ENCODE data around the gene SEC14L1. TPM values are rescaled to one million over a fixed set of nuclear protein-coding genes. Genes with fewer than 3 reads are reported as not detected.

Gene SEC14L1
- total and polyA plus RNA-seq, 4 donors = 17.2 to 99.8 (median 49.2) TPM

- 79 to 81% methylated on average over 8 of the region's 8 CpGs for WGBS, 2 donors
- intact Hi-C loops (cut with DNase I) = loop anchor here in 1 of 2 donors (5.0 kb wide), 1 partner anchor 105 kb away; no protein-coding TSS in a partner anchor
- no peak overlapping the region for H3K27ac ChIP-seq (ENCODE audit: low read depth in 1 of 2, low read length in 2 of 2)
- no peaks in the 10 kb centered on the region for H3K9me3 ChIP-seq (ENCODE audit: control insufficient read depth, low read length)
- no peaks in the 10 kb centered on the region for H3K27me3 ChIP-seq (ENCODE audit: control insufficient read depth in 1 of 2, insufficient read depth in 2 of 2, low read length in 1 of 2)
- no peaks in the 10 kb centered on the region for H3K36me3 ChIP-seq (ENCODE audit: control insufficient read depth in 1 of 2, insufficient read depth in 2 of 2, low read length in 1 of 2)
- no peak overlapping the region for H3K4me3 ChIP-seq (ENCODE audit: low read length in 2 of 2)
- DNase-seq (no peak), ATAC-seq (ENCODE audit: low FRiP score) (no peak)
- H3K4me1 ChIP-seq (ENCODE audit: control insufficient read depth in 1 of 2, insufficient read depth in 2 of 2, low read length in 2 of 2) = no peaks in the 10 kb centered on the region
Measured at GRCh38 chr17:77142689-77143088, 1.9 kb downstream of the SEC14L1 start.

GRCh38 chr17:77143306-77143705, 2.5 kb downstream of the SEC14L1 start:
- ATAC-seq (ENCODE audit: low FRiP score) (no peak), DNase-seq (no peak)
- Histone ChIP-seq H3K9me3 (ENCODE audit: control insufficient read depth, low read length) (no peaks in the 10 kb centered on the region), H3K36me3 (ENCODE audit: control insufficient read depth in 1 of 2, insufficient read depth in 2 of 2, low read length in 1 of 2) (peaks cover 0 to 1% of the 10 kb centered on the region in 2 donors), H3K27ac (ENCODE audit: low read depth in 1 of 2, low read length in 2 of 2) (no peak overlapping the region), H3K4me1 (ENCODE audit: control insufficient read depth in 1 of 2, insufficient read depth in 2 of 2, low read length in 2 of 2) (no peaks in the 10 kb centered on the region), H3K27me3 (ENCODE audit: control insufficient read depth in 1 of 2, insufficient read depth in 2 of 2, low read length in 1 of 2) (no peaks in the 10 kb centered on the region), H3K4me3 (ENCODE audit: low read length in 2 of 2) (no peak overlapping the region)
- WGBS, 2 donors = 50 to 67% methylated on average over 1 of the region's 1 CpG
- intact Hi-C loops (cut with DNase I) = loop anchor here in 1 of 2 donors (5.0 kb wide), 1 partner anchor 104 kb away; no protein-coding TSS in a partner anchor

DNA sequence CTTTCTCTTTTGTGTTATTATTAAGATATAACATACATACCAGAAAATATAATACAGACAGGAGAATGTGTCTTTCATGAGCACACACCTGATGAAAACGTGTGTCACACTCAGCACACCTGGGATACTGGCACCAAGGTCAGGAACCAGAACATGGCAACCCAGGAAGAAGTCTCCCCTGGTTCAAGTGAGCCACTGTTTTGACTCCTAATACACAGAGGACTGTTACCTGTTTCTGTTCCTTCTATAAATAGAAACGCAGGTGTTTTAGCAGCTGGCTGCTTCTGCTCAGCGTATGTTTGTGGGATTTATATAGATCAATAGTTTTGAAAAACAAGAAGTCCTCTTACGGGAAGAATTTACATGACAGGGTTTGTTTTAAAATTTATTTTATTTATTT, 3.5 kb downstream of the SEC14L1 start:
- intact Hi-C loops (cut with DNase I) = loop anchor here in 1 of 2 donors (5.0 kb wide), 1 partner anchor 103 kb away; no protein-coding TSS in a partner anchor
- Histone ChIP-seq H3K4me3 (ENCODE audit: low read length in 2 of 2) (no peak overlapping the region), H3K9me3 (ENCODE audit: control insufficient read depth, low read length) (no peaks in the 10 kb centered on the region), H3K4me1 (ENCODE audit: control insufficient read depth in 1 of 2, insufficient read depth in 2 of 2, low read length in 2 of 2) (no peaks in the 10 kb centered on the region), H3K27ac (ENCODE audit: low read depth in 1 of 2, low read length in 2 of 2) (no peak overlapping the region), H3K36me3 (ENCODE audit: control insufficient read depth in 1 of 2, insufficient read depth in 2 of 2, low read length in 1 of 2) (peaks cover 0 to 4% of the 10 kb centered on the region in 2 donors), H3K27me3 (ENCODE audit: control insufficient read depth in 1 of 2, insufficient read depth in 2 of 2, low read length in 1 of 2) (no peaks in the 10 kb centered on the region)
- DNase-seq (no peak), ATAC-seq (ENCODE audit: low FRiP score) (no peak)
- WGBS, 2 donors = 90 to 94% methylated on average over 4 of the region's 4 CpGs

- Histone ChIP-seq H3K27ac (ENCODE audit: low read depth in 1 of 2, low read length in 2 of 2) (no peak overlapping the region), H3K4me1 (ENCODE audit: control insufficient read depth in 1 of 2, insufficient read depth in 2 of 2, low read length in 2 of 2) (no peaks in the 10 kb centered on the region), H3K27me3 (ENCODE audit: control insufficient read depth in 1 of 2, insufficient read depth in 2 of 2, low read length in 1 of 2) (no peaks in the 10 kb centered on the region), H3K9me3 (ENCODE audit: control insufficient read depth, low read length) (no peaks in the 10 kb centered on the region), H3K4me3 (ENCODE audit: low read length in 2 of 2) (no peak overlapping the region), H3K36me3 (ENCODE audit: control insufficient read depth in 1 of 2, insufficient read depth in 2 of 2, low read length in 1 of 2) (peaks cover 0 to 4% of the 10 kb centered on the region in 2 donors)
- DNase-seq = no peak
- intact Hi-C loops (cut with DNase I) = loop anchor here in 1 of 2 donors (5.0 kb wide), 1 partner anchor 48 kb away; no protein-coding TSS in a partner anchor
- 77 to 82% methylated on average over 3 of the region's 3 CpGs for WGBS, 2 donors
- ATAC-seq (ENCODE audit: low FRiP score) = no peak
Measured at GRCh38 chr17:77145224-77145611, 4.4 kb downstream of the SEC14L1 start.

DNA sequence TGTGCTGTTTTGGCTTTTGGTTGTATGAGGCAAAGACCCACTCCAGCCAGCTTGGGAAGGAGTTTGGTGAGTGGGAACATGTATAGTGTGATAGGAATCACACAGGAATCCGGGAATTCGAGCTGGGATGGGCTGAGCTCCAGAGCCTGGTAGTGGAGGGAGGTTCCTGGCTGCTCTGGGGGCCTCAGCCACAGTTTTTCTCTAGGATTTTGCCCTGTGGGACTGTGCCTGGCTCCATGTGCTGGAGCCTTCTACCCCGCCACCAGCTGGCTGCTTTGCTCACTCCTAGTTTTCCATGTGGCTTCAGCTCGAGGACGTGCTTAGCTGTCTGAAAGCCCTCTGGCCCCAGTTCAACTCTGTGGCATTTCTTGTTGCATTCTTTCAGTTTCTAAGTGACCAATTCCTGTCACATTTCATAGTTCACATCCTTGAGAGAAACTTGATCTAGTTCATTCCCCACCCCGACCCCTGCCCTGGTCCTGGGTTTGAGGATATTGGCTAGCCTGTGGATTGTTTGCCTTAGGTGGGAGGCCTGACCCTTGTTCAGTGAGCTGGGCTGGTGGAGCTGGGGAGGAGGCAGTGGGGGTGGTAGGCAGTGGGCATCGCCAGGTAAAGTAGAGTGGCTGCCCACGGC, 5.0 kb downstream of the SEC14L1 start:
- DNase-seq (peak; percentile 80 to 88), ATAC-seq (ENCODE audit: low FRiP score) (peak; percentile 68)
- Histone ChIP-seq H3K9me3 (ENCODE audit: control insufficient read depth, low read length) (no peaks in the 10 kb centered on the region), H3K4me3 (ENCODE audit: low read length in 2 of 2) (no peak overlapping the region), H3K27ac (ENCODE audit: low read depth in 1 of 2, low read length in 2 of 2) (peak overlapping the region in 1 of 2 donors; percentile 6), H3K4me1 (ENCODE audit: control insufficient read depth in 1 of 2, insufficient read depth in 2 of 2, low read length in 2 of 2) (no peaks in the 10 kb centered on the region), H3K27me3 (ENCODE audit: control insufficient read depth in 1 of 2, insufficient read depth in 2 of 2, low read length in 1 of 2) (no peaks in the 10 kb centered on the region), H3K36me3 (ENCODE audit: control insufficient read depth in 1 of 2, insufficient read depth in 2 of 2, low read length in 1 of 2) (peaks cover 0 to 4% of the 10 kb centered on the region in 2 donors)
- intact Hi-C loops (cut with DNase I) = loop anchor here in 1 of 2 donors (5.0 kb wide), 1 partner anchor 48 kb away; no protein-coding TSS in a partner anchor
- WGBS, 2 donors = 9 to 14% methylated on average over 8 of the region's 8 CpGs

GRCh38 chr17:77146246-77146632, 5.5 kb downstream of the SEC14L1 start:
- H3K4me1 ChIP-seq (ENCODE audit: control insufficient read depth in 1 of 2, insufficient read depth in 2 of 2, low read length in 2 of 2) = no peaks in the 10 kb centered on the region
- H3K27ac ChIP-seq (ENCODE audit: low read depth in 1 of 2, low read length in 2 of 2) = no peak overlapping the region
- H3K27me3 ChIP-seq (ENCODE audit: control insufficient read depth in 1 of 2, insufficient read depth in 2 of 2, low read length in 1 of 2) = no peaks in the 10 kb centered on the region
- no peak for ATAC-seq (ENCODE audit: low FRiP score)
- intact Hi-C loops (cut with DNase I) = loop anchor here in 1 of 2 donors (5.0 kb wide), 1 partner anchor 49 kb away; no protein-coding TSS in a partner anchor
- WGBS, 2 donors = 21 to 37% methylated on average over 5 of the region's 5 CpGs
- H3K9me3 ChIP-seq (ENCODE audit: control insufficient read depth, low read length) = no peaks in the 10 kb centered on the region
- no peak overlapping the region for H3K4me3 ChIP-seq (ENCODE audit: low read length in 2 of 2)
- no peak for DNase-seq
- H3K36me3 ChIP-seq (ENCODE audit: control insufficient read depth in 1 of 2, insufficient read depth in 2 of 2, low read length in 1 of 2) = peaks cover 0 to 4% of the 10 kb centered on the region in 2 donors

DNA sequence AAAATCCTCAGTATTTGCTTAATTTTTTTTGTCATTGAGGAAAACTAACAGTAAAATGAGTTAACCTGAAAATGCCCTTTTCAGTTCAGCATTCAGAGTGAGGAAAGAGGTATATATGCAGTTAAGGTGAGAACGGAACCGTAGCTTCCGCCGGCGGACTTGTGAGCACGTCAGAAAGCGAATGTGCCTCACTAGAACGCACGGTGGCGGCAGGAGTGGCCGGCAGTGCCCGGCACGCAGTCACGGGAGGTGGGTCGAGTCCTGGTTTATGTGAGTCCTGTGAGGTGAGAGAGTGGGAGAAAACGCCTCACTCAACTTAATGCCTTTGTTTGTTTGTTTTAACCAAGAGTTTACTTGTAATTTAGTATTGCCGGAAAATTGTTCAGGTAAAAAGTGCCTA, 6.1 kb downstream of the SEC14L1 start:
- H3K4me3 ChIP-seq (ENCODE audit: low read length in 2 of 2) = no peak overlapping the region
- WGBS, 2 donors = 86 to 87% methylated on average over 17 of the region's 17 CpGs

GRCh38 chr17:77147357-77147801, 6.6 kb downstream of the SEC14L1 start:
- H3K4me3 ChIP-seq (ENCODE audit: low read length in 2 of 2) = no peak overlapping the region
- WGBS, 2 donors = 88 to 91% methylated on average over 8 of the region's 8 CpGs
- H3K4me1 ChIP-seq (ENCODE audit: control insufficient read depth in 1 of 2, insufficient read depth in 2 of 2, low read length in 2 of 2) = no peaks in the 10 kb centered on the region
- DNase-seq = no peak
- H3K9me3 ChIP-seq (ENCODE audit: control insufficient read depth, low read length) = no peaks in the 10 kb centered on the region
- peaks cover 0 to 4% of the 10 kb centered on the region in 2 donors for H3K36me3 ChIP-seq (ENCODE audit: control insufficient read depth in 1 of 2, insufficient read depth in 2 of 2, low read length in 1 of 2)
- H3K27ac ChIP-seq (ENCODE audit: low read depth in 1 of 2, low read length in 2 of 2) = no peak overlapping the region
- no peaks in the 10 kb centered on the region for H3K27me3 ChIP-seq (ENCODE audit: control insufficient read depth in 1 of 2, insufficient read depth in 2 of 2, low read length in 1 of 2)
- intact Hi-C loops (cut with DNase I) = loop anchor here in 1 of 2 donors (5.0 kb wide), 1 partner anchor 50 kb away; no protein-coding TSS in a partner anchor
- no peak for ATAC-seq (ENCODE audit: low FRiP score)

More for the DNA sequence above, 6.1 kb downstream of the SEC14L1 start:
- Histone ChIP-seq H3K36me3 (ENCODE audit: control insufficient read depth in 1 of 2, insufficient read depth in 2 of 2, low read length in 1 of 2) (peaks cover 0 to 4% of the 10 kb centered on the region in 2 donors), H3K4me1 (ENCODE audit: control insufficient read depth in 1 of 2, insufficient read depth in 2 of 2, low read length in 2 of 2) (no peaks in the 10 kb centered on the region), H3K9me3 (ENCODE audit: control insufficient read depth, low read length) (no peaks in the 10 kb centered on the region), H3K27ac (ENCODE audit: low read depth in 1 of 2, low read length in 2 of 2) (no peak overlapping the region), H3K27me3 (ENCODE audit: control insufficient read depth in 1 of 2, insufficient read depth in 2 of 2, low read length in 1 of 2) (no peaks in the 10 kb centered on the region)
- DNase-seq = no peak
- ATAC-seq (ENCODE audit: low FRiP score) = no peak
- intact Hi-C loops (cut with DNase I) = loop anchor here in 1 of 2 donors (5.0 kb wide), 1 partner anchor 50 kb away; no protein-coding TSS in a partner anchor
